MM.1S (cell line): Measurements from ENCODE around the gene OVCH1.

Source experiments
- CTCF ChIP-seq: fragments of 300-600 bp; sonication (generic); IDR thresholded peaks from 2 replicates; pipeline ENCODE4 v1.5.1; 2016; ENCODE audit warnings: antibody characterized with exemption, low read length, mixed read lengths
- EZH2 ChIP-seq: fragments of 300-600 bp; sonication (generic); optimal IDR thresholded peaks from 2 replicates; pipeline ENCODE3; 2017; ENCODE audit warnings: low read depth, mild to moderate bottlenecking, antibody characterized with exemption, low read length, mixed read lengths

DNA sequence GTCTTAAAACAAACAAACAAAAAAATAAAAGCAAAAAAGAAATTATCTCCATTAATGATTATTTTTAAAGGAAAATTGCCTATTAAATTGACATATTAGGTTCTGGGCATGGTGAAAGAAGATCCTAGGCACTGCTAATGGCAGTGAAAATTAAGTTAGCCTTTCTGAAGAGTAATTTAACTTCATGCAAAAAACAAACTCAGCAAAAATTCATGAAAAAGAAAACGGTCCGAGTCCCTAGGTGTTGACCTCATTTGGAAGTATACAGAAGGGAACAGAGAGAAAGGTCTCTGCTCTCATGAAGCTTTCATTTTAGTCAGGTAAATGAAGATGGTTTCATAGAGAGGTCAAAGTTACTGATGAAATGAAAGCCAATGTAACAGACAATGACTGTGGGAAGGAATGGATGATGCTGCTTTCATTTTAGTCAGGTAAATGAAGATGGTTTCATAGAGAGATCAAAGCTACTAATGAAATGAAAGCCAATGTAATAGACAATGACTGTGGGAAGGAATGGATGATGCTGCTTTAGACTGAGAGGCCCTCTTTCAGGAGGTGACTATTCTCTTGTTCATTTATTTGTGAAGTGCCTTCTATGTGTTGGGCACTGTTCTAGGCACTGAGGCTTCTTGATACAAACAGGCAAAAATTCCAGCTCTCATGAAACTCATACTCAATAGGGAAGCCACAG, 50.1 kb downstream of the OVCH1 start:
- TF ChIP-seq EZH2 (no peak), CTCF (no peak)
